ENCODE measurements around the gene RCE1. TPM values are rescaled to one million over a fixed set of nuclear protein-coding genes. Genes with fewer than 3 reads are reported as not detected.
A peak's percentile ranks its signal among the peaks of the same experiment; 100 is the strongest.

RCE1 gene
- total RNA-seq, 2 donors from 2014 or later: 26.8 to 37.9 TPM

- no peaks in the 10 kb centered on the region for H3K9me3 Mint-ChIP-seq
These were observed 43.5 kb downstream of the RCE1 start for GRCh38 chr11:66886671-66887221.

GRCh38 chr11:66887526-66887925 lies 44.3 kb downstream of the RCE1 start:
- H3K27ac Mint-ChIP-seq: no peak overlapping the region
- DNase-seq (ENCODE audit: low spot score) (no peak), ATAC-seq (no peak)
- H3K36me3 Mint-ChIP-seq: no peaks in the 10 kb centered on the region
- H3K4me3 Mint-ChIP-seq: no peak overlapping the region
- H3K4me1 Mint-ChIP-seq (ENCODE audit: low read depth in 2 of 2): peaks cover 7 to 9% of the 10 kb centered on the region in 2 donors
- H3K9me3 Mint-ChIP-seq: no peaks in the 10 kb centered on the region
- H3K27me3 Mint-ChIP-seq: peaks cover 2 to 7% of the 10 kb centered on the region in 2 donors

More at GRCh38 chr11:66886671-66887221, 43.5 kb downstream of the RCE1 start:
- no peaks in the 10 kb centered on the region for H3K36me3 Mint-ChIP-seq
- H3K27ac Mint-ChIP-seq: no peak overlapping the region
- no peak overlapping the region for H3K4me3 Mint-ChIP-seq
- DNase-seq (ENCODE audit: low spot score): no peak
- peaks cover under 1 to 2% of the 10 kb centered on the region in 2 donors for H3K4me1 Mint-ChIP-seq (ENCODE audit: low read depth in 2 of 2)
- H3K27me3 Mint-ChIP-seq: no peaks in the 10 kb centered on the region
- ATAC-seq: no peak

GRCh38 chr11:66888282-66888681 lies 45.0 kb downstream of the RCE1 start:
- Mint-ChIP-seq H3K27ac (no peak overlapping the region), H3K4me1 (ENCODE audit: low read depth in 2 of 2) (peaks cover 7 to 9% of the 10 kb centered on the region in 2 donors), H3K4me3 (no peak overlapping the region), H3K36me3 (no peaks in the 10 kb centered on the region), H3K9me3 (no peaks in the 10 kb centered on the region), H3K27me3 (peaks cover 2 to 8% of the 10 kb centered on the region in 2 donors)
- no peak for DNase-seq (ENCODE audit: low spot score)
- no peak for ATAC-seq

GRCh38 chr11:66889960-66890359 lies 46.7 kb downstream of the RCE1 start:
- ATAC-seq (no peak), DNase-seq (ENCODE audit: low spot score) (no peak)
- Mint-ChIP-seq H3K27ac (no peak overlapping the region), H3K4me1 (ENCODE audit: low read depth in 2 of 2) (peaks cover 7 to 9% of the 10 kb centered on the region in 2 donors), H3K36me3 (no peaks in the 10 kb centered on the region), H3K27me3 (peaks cover 12 to 17% of the 10 kb centered on the region in 2 donors), H3K4me3 (no peak overlapping the region), H3K9me3 (no peaks in the 10 kb centered on the region)

DNA sequence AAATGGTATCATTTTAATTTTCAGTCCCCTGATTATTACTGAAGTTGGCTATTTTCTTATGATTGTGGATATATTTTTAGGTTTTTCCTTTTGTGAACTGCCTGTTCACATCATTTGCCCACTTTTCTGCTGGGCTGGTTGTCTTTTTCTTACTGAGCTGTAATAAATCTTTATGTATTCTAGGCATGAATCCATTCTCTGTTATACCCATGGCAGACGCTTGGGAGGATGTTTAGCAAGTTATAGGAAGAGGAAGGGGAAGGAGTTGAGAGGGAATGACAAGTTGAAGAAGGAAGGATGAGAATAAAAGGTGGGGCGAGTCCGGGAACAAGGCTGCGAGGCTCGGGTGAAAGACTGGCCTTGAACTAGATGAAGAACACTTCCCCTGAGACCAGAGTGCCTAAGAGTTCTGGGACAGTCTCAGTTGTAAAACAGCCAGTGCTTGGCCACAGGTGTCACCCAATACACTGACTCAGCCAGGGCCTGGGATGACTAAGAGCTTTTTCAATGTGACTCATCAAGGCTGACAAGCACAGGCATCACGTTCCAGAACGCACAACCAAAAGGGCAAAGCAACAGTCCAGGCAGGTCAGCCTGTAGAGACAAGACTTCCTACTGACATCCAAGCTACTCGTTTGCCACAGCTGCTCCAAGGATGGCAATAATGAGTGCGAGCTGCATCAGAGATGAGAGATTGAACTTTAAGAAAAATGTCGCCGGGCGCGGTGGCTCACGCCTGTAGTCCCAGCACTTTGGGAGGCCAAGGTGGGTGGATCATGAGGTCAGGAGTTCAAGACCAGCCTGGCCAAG lies 48.8 kb downstream of the RCE1 start:
- Mint-ChIP-seq H3K27me3 (peaks cover 12 to 22% of the 10 kb centered on the region in 2 donors), H3K4me1 (ENCODE audit: low read depth in 2 of 2) (peaks cover 7 to 9% of the 10 kb centered on the region in 2 donors), H3K9me3 (no peaks in the 10 kb centered on the region), H3K36me3 (no peaks in the 10 kb centered on the region), H3K27ac (peak overlapping the region in 1 of 2 donors; percentile 12), H3K4me3 (peak overlapping the region; percentile 0)
- DNase-seq (ENCODE audit: low spot score) (peak; percentile 73), ATAC-seq (peak; percentile 94 to 99)

- ATAC-seq: no peak
- peaks cover 7 to 9% of the 10 kb centered on the region in 2 donors for H3K4me1 Mint-ChIP-seq (ENCODE audit: low read depth in 2 of 2)
These were observed 49.7 kb downstream of the RCE1 start for GRCh38 chr11:66892911-66893310.

GRCh38 chr11:66894141-66894540 lies 50.9 kb downstream of the RCE1 start:
- no peaks in the 10 kb centered on the region for H3K9me3 Mint-ChIP-seq
- H3K4me1 Mint-ChIP-seq (ENCODE audit: low read depth in 2 of 2): peaks cover 7 to 9% of the 10 kb centered on the region in 2 donors
- peaks cover 12 to 22% of the 10 kb centered on the region in 2 donors for H3K27me3 Mint-ChIP-seq
- no peaks in the 10 kb centered on the region for H3K36me3 Mint-ChIP-seq
- DNase-seq (ENCODE audit: low spot score): no peak
- H3K4me3 Mint-ChIP-seq: no peak overlapping the region
- ATAC-seq: no peak
- no peak overlapping the region for H3K27ac Mint-ChIP-seq

More at GRCh38 chr11:66892911-66893310, 49.7 kb downstream of the RCE1 start:
- Mint-ChIP-seq H3K4me3 (no peak overlapping the region), H3K27me3 (peaks cover 12 to 22% of the 10 kb centered on the region in 2 donors), H3K9me3 (no peaks in the 10 kb centered on the region), H3K27ac (no peak overlapping the region), H3K36me3 (no peaks in the 10 kb centered on the region)
- no peak for DNase-seq (ENCODE audit: low spot score)

Other genes starting within 250 kb of the RCE1 start
- gene RBM14, start 226.8 kb upstream of the RCE1 start, total RNA-seq: 100 to 1,000 TPM; 122 to 201 TPM
- gene RBM4, start 204.7 kb upstream of the RCE1 start, total RNA-seq: 100 to 1,000 TPM; 142 to 162 TPM
- gene RBM4B, start 165.6 kb upstream of the RCE1 start, total RNA-seq: 10 to 100 TPM; 14.8 to 16.7 TPM
- under 1 TPM in 1 of 2 donors, not detected in 1; 0.93 TPM for gene SPTBN2, start 114.2 kb upstream of the RCE1 start, total RNA-seq
- 1 to 10 TPM; 1.4 to 7.9 TPM for gene LRFN4, start 13.6 kb downstream of the RCE1 start, total RNA-seq
- gene PC, start 114.9 kb downstream of the RCE1 start, total RNA-seq: 1 to 10 TPM; 6.5 to 9.1 TPM
- not detected for gene C11orf86, start 131.9 kb downstream of the RCE1 start, total RNA-seq
- under 1 TPM in 1 of 2 donors, not detected in 1; 0.38 TPM for gene SYT12, start 179.7 kb downstream of the RCE1 start, total RNA-seq
- not detected for gene RHOD, start 213.4 kb downstream of the RCE1 start, total RNA-seq